M059J (cell line): ENCODE data around the gene WDR87. TPM values are rescaled to one million over a fixed set of nuclear protein-coding genes. Genes with fewer than 3 reads are reported as not detected.
A peak's percentile ranks its signal among the peaks of the same experiment; 100 is the strongest.

Experiments
- DNase-seq: peaks from one replicate; pipeline ENCODE4 v3.0.0-alpha.2; 2012; ENCODE audit warnings: low read depth
- total RNA-seq: library from RNA; depleted of rRNA; stranded (reverse); fragments of >200 nt; shearing (Covaris generic); gene quantifications from 2 replicates; pipeline ENCODE4 v1.2.3, GENCODE V29; 2014; rRNA removed

WDR87 gene
- not detected in 2 replicates for total RNA-seq

GRCh38 chr19:37905946-37906868, at the start of gene WDR87:
Gene WDR87 (minus strand): TSS chr19:37906594. CDS start chr19:37898239, 8,355 bp downstream.
- no peak for DNase-seq

GRCh38 chr19:37955986-37956385, 49.6 kb upstream of the WDR87 start:
- no peak for DNase-seq

- DNase-seq: no peak
Measured at GRCh38 chr19:37954421-37954874, 48.1 kb upstream of the WDR87 start.

GRCh38 chr19:37953918-37954303, 47.5 kb upstream of the WDR87 start:
- no peak for DNase-seq

GRCh38 chr19:37953171-37953917, 47.0 kb upstream of the WDR87 start:
- DNase-seq: peak; percentile 69

GRCh38 chr19:37951816-37952210, 45.4 kb upstream of the WDR87 start:
- DNase-seq: peak; percentile 59

GRCh38 chr19:37950471-37951175, 44.2 kb upstream of the WDR87 start:
- no peak for DNase-seq

- no peak for DNase-seq
Measured at GRCh38 chr19:37948362-37948761, 42.0 kb upstream of the WDR87 start.

GRCh38 chr19:37947778-37948177, 41.4 kb upstream of the WDR87 start:
- no peak for DNase-seq

GRCh38 chr19:37946132-37946531, 39.7 kb upstream of the WDR87 start:
- DNase-seq: no peak

GRCh38 chr19:37943480-37943879, 37.1 kb upstream of the WDR87 start:
- DNase-seq: no peak

GRCh38 chr19:37942516-37942902, 36.1 kb upstream of the WDR87 start:
- DNase-seq: no peak

GRCh38 chr19:37941782-37942515, 35.6 kb upstream of the WDR87 start:
- no peak for DNase-seq

- DNase-seq: no peak
Measured at GRCh38 chr19:37938353-37938752, 32.0 kb upstream of the WDR87 start.

GRCh38 chr19:37936886-37937285, 30.5 kb upstream of the WDR87 start:
- DNase-seq: no peak

GRCh38 chr19:37936166-37936565, 29.8 kb upstream of the WDR87 start:
- DNase-seq: no peak

GRCh38 chr19:37935341-37935740, 28.9 kb upstream of the WDR87 start:
- DNase-seq: no peak

- DNase-seq: peak; percentile 48
Measured at GRCh38 chr19:37933937-37934358, 27.6 kb upstream of the WDR87 start.

GRCh38 chr19:37932985-37933936, 26.9 kb upstream of the WDR87 start:
- DNase-seq: peak; percentile 88
